Trophoblast cell (in vitro differentiated cells and primary cell): Measurements from ENCODE around the gene PLA2G3.

Source experiments
- DNase-seq, 2 donors: peaks; one replicate each; pipeline ENCODE4 v3.0.0-alpha.2; 2016
- H2AFZ ChIP-seq: 2 replicates; pipeline ENCODE4 v1.6.1; 2013; ENCODE audit warnings: low read length, moderate library complexity, mild to moderate bottlenecking; ENCODE audit not compliant: insufficient read depth, poor library complexity
- H2AK5ac ChIP-seq: 2 replicates; pipeline ENCODE4 v1.6.1; 2013; ENCODE audit warnings: mild to moderate bottlenecking, low read length
- H2BK120ac ChIP-seq: 2 replicates; pipeline ENCODE4 v1.6.1; 2013; ENCODE audit warnings: low read length, mild to moderate bottlenecking, moderate library complexity; ENCODE audit not compliant: insufficient read depth, poor library complexity
- H2BK12ac ChIP-seq: 2 replicates; pipeline ENCODE4 v1.6.1; 2013; ENCODE audit warnings: mild to moderate bottlenecking, low read length, moderate library complexity
- H2BK5ac ChIP-seq: 2 replicates; pipeline ENCODE4 v1.6.1; 2013; ENCODE audit warnings: low read length, low read depth, moderate library complexity, mild to moderate bottlenecking; ENCODE audit not compliant: poor library complexity
- H3K14ac ChIP-seq: 2 replicates; pipeline ENCODE4 v1.6.1; 2013; ENCODE audit warnings: mild to moderate bottlenecking, low read length
- H3K18ac ChIP-seq: 2 replicates; pipeline ENCODE4 v1.6.1; 2013; ENCODE audit warnings: mild to moderate bottlenecking, low read length
- H3K23ac ChIP-seq: 2 replicates; pipeline ENCODE4 v1.6.1; 2013; ENCODE audit warnings: low read length
- H3K27ac ChIP-seq: 2 replicates; pipeline ENCODE4 v1.5.1; 2013; ENCODE audit warnings: low read depth, mild to moderate bottlenecking, inconsistent platforms, low read length, moderate library complexity
- H3K27me3 ChIP-seq: 2 replicates; pipeline ENCODE4 v1.6.1; 2013; ENCODE audit warnings: inconsistent platforms, mild to moderate bottlenecking, low read length, moderate library complexity; ENCODE audit not compliant: insufficient read depth
- H3K36me3 ChIP-seq, 2 experiments: 1 replicate in 1 of 2; 2 replicates in 1 of 2; pipeline ENCODE4 v1.6.1; 2013; ENCODE audit warnings: low read length in 2 of 2, mild to moderate bottlenecking in 2 of 2, moderate library complexity in 1 of 2; ENCODE audit not compliant: insufficient read depth in 2 of 2, control insufficient read depth in 1 of 2
- H3K4ac ChIP-seq: 2 replicates; pipeline ENCODE4 v1.6.1; 2013; ENCODE audit warnings: low read depth, mild to moderate bottlenecking, low read length, moderate library complexity
- H3K4me1 ChIP-seq, 2 experiments: 1 replicate in 1 of 2; 2 replicates in 1 of 2; pipeline ENCODE4 v1.6.1; 2013; ENCODE audit warnings: low read length in 2 of 2, mild to moderate bottlenecking in 2 of 2, moderate library complexity in 1 of 2; ENCODE audit not compliant: insufficient read depth in 2 of 2, control insufficient read depth in 1 of 2
- H3K4me2 ChIP-seq: 2 replicates; pipeline ENCODE4 v1.6.1; 2013; ENCODE audit warnings: inconsistent platforms, mild to moderate bottlenecking, low read length, moderate library complexity
- H3K4me3 ChIP-seq: 2 replicates; pipeline ENCODE4 v1.5.1; 2013; ENCODE audit warnings: mild to moderate bottlenecking, low read depth, low read length, inconsistent platforms
- H3K79me1 ChIP-seq: one replicate; pipeline ENCODE4 v1.6.1; 2013; ENCODE audit warnings: low read length
- H3K79me2 ChIP-seq: 2 replicates; pipeline ENCODE4 v1.6.1; 2013; ENCODE audit warnings: low read length, mild to moderate bottlenecking; ENCODE audit not compliant: control insufficient read depth, insufficient read depth, poor library complexity
- H3K9ac ChIP-seq: 2 replicates; pipeline ENCODE4 v1.6.1; 2013; ENCODE audit warnings: mild to moderate bottlenecking, low read length
- H3K9me3 ChIP-seq: 2 replicates; pipeline ENCODE4 v1.6.1; 2013; ENCODE audit warnings: low read depth, mild to moderate bottlenecking, control low read depth, inconsistent platforms, low read length; ENCODE audit not compliant: insufficient read depth
- H4K12ac ChIP-seq: 2 replicates; pipeline ENCODE4 v1.6.1; 2013; ENCODE audit warnings: low read depth, mild to moderate bottlenecking, low read length, moderate library complexity
- H4K8ac ChIP-seq: 2 replicates; pipeline ENCODE4 v1.6.1; 2013; ENCODE audit warnings: low read depth, mild to moderate bottlenecking, low read length, moderate library complexity
- H4K91ac ChIP-seq: one replicate; pipeline ENCODE4 v1.6.1; 2013; ENCODE audit warnings: low read depth, mild to moderate bottlenecking, low read length, moderate library complexity
- WGBS: extraction: QIAGEN DNeasy Blood & Tissue Kit; methylation state at CpG from one replicate; pipeline ENCODE4 v1.1.7; 2013; ENCODE audit warnings: missing lambda C conversion rate; ENCODE audit not compliant: insufficient read length, insufficient coverage; ENCODE audit errors: extremely low coverage; 5-methylcytosine and 5-hydroxymethylcytosine counted together

Gene PLA2G3

GRCh38 chr22:31179345-31179744 lies 39.0 kb upstream of the PLA2G3 start:
- no peak for DNase-seq
- no peak overlapping the region for H3K14ac ChIP-seq
- no peaks in the 10 kb centered on the region for H3K27me3 ChIP-seq
- H3K4me2 ChIP-seq, result no peak overlapping the region
- peaks cover 6 to 9% of the 10 kb centered on the region in 2 experiments for H3K4me1 ChIP-seq
- no peak overlapping the region for H2BK12ac ChIP-seq
- peaks cover 1% of the 10 kb centered on the region for H3K79me2 ChIP-seq
- H2BK5ac ChIP-seq, result no peak overlapping the region
- H3K9me3 ChIP-seq, result peaks cover 4% of the 10 kb centered on the region
- H4K12ac ChIP-seq, result no peak overlapping the region
- no peak overlapping the region for H3K4me3 ChIP-seq
- WGBS, result no CpG with 5 or more reads among the region's 1 CpG
- H3K79me1 ChIP-seq, result peaks cover 1% of the 10 kb centered on the region
- peaks cover 6 to 12% of the 10 kb centered on the region in 2 experiments for H3K36me3 ChIP-seq
- H2BK120ac ChIP-seq, result no peak overlapping the region
- H3K18ac ChIP-seq, result peak overlapping the region; percentile 16
- no peak overlapping the region for H3K9ac ChIP-seq
- H3K23ac ChIP-seq, result peak overlapping the region; percentile 37
- no peak overlapping the region for H4K91ac ChIP-seq
- H4K8ac ChIP-seq, result no peak overlapping the region
- H2AFZ ChIP-seq, result no peak overlapping the region
- H2AK5ac ChIP-seq, result no peak overlapping the region
- no peak overlapping the region for H3K27ac ChIP-seq
- H3K4ac ChIP-seq, result no peak overlapping the region

GRCh38 chr22:31178859-31179258 lies 38.6 kb upstream of the PLA2G3 start:
- Histone ChIP-seq H2BK5ac (no peak overlapping the region), H3K14ac (no peak overlapping the region), H3K4ac (no peak overlapping the region), H3K36me3 (peaks cover 4 to 10% of the 10 kb centered on the region in 2 experiments), H3K4me1 (peaks cover 6 to 9% of the 10 kb centered on the region in 2 experiments), H3K23ac (no peak overlapping the region), H4K12ac (no peak overlapping the region), H4K8ac (no peak overlapping the region), H3K79me1 (peaks cover 1% of the 10 kb centered on the region), H4K91ac (no peak overlapping the region), H2BK12ac (no peak overlapping the region), H3K79me2 (peaks cover 1% of the 10 kb centered on the region), H2AK5ac (no peak overlapping the region), H3K18ac (no peak overlapping the region), H3K4me2 (no peak overlapping the region), H3K9ac (peak overlapping the region; percentile 58), H2BK120ac (no peak overlapping the region), H3K27me3 (no peaks in the 10 kb centered on the region), H3K27ac (no peak overlapping the region), H2AFZ (no peak overlapping the region), H3K4me3 (no peak overlapping the region), H3K9me3 (peaks cover under 1% of the 10 kb centered on the region)
- peak; percentile 62 to 86 for DNase-seq
- WGBS, result no CpG with 5 or more reads among the region's 2 CpGs

- Histone ChIP-seq H2BK5ac (peak overlapping the region; percentile 70), H3K79me1 (peaks cover 1% of the 10 kb centered on the region), H3K27ac (peak overlapping the region; percentile 45), H3K14ac (no peak overlapping the region), H2AK5ac (no peak overlapping the region), H3K9ac (no peak overlapping the region), H3K23ac (no peak overlapping the region), H3K27me3 (no peaks in the 10 kb centered on the region), H3K4me2 (no peak overlapping the region), H3K9me3 (no peaks in the 10 kb centered on the region), H3K79me2 (peaks cover 1% of the 10 kb centered on the region), H3K4ac (peak overlapping the region; percentile 92), H4K12ac (no peak overlapping the region), H4K8ac (no peak overlapping the region), H2BK120ac (peak overlapping the region; percentile 81), H3K18ac (no peak overlapping the region), H4K91ac (peak overlapping the region; percentile 82), H3K36me3 (peaks cover 3 to 8% of the 10 kb centered on the region in 2 experiments), H2AFZ (no peak overlapping the region), H3K4me3 (no peak overlapping the region), H3K4me1 (peaks cover 6 to 9% of the 10 kb centered on the region in 2 experiments), H2BK12ac (peak overlapping the region; percentile 30)
- peak; percentile 92 to 97 for DNase-seq
- WGBS, result no CpG with 5 or more reads among the region's 6 CpGs
Measured at GRCh38 chr22:31177420-31178162, 37.3 kb upstream of the PLA2G3 start.

GRCh38 chr22:31176923-31177322 lies 36.6 kb upstream of the PLA2G3 start:
- peaks cover 1% of the 10 kb centered on the region for H3K79me1 ChIP-seq
- H3K27ac ChIP-seq, result peak overlapping the region; percentile 45
- H4K91ac ChIP-seq, result no peak overlapping the region
- H3K18ac ChIP-seq, result peak overlapping the region; percentile 75
- no peak overlapping the region for H3K23ac ChIP-seq
- no peak overlapping the region for H2AK5ac ChIP-seq
- H3K79me2 ChIP-seq, result peaks cover 1% of the 10 kb centered on the region
- peak overlapping the region; percentile 31 for H2BK120ac ChIP-seq
- H3K4ac ChIP-seq, result peak overlapping the region; percentile 94
- no peak overlapping the region for H2BK12ac ChIP-seq
- H3K4me1 ChIP-seq, result peaks cover 6 to 9% of the 10 kb centered on the region in 2 experiments
- H4K8ac ChIP-seq, result no peak overlapping the region
- H3K4me3 ChIP-seq, result no peak overlapping the region
- H3K4me2 ChIP-seq, result no peak overlapping the region
- no peaks in the 10 kb centered on the region for H3K9me3 ChIP-seq
- no peak for DNase-seq
- peaks cover 5% of the 10 kb centered on the region in 2 experiments for H3K36me3 ChIP-seq
- no peak overlapping the region for H2AFZ ChIP-seq
- no peak overlapping the region for H2BK5ac ChIP-seq
- no peaks in the 10 kb centered on the region for H3K27me3 ChIP-seq
- WGBS, result no CpG with 5 or more reads among the region's 1 CpG
- no peak overlapping the region for H4K12ac ChIP-seq
- no peak overlapping the region for H3K14ac ChIP-seq
- H3K9ac ChIP-seq, result no peak overlapping the region
